Astrocyte (in vitro differentiated cells and primary cell): ENCODE results near the gene NUP205. TPM values are rescaled to one million over a fixed set of nuclear protein-coding genes. Genes with fewer than 3 reads are reported as not detected.

ENCODE experiments used
- DNase-seq: peaks from one replicate; pipeline ENCODE4 v3.0.0-alpha.2; 2010; ENCODE audit warnings: low read depth
- FAIRE-seq: peaks from 2 replicates; lab custom pipeline; 2011; peaks lifted over from hg19 to GRCh38; lab: Jason Lieb, UNC
- H2AFZ ChIP-seq: 2 replicates; pipeline ENCODE4 v1.6.0; 2012; ENCODE audit warnings: low read depth, low read length, inconsistent platforms
- H3K27ac ChIP-seq: 2 replicates; pipeline ENCODE4 v1.5.1; 2011; ENCODE audit warnings: low read depth, low read length, inconsistent platforms
- H3K27me3 ChIP-seq: 2 replicates; pipeline ENCODE4 v1.6.0; 2011; ENCODE audit warnings: low read length, inconsistent platforms; ENCODE audit not compliant: insufficient read depth
- H3K36me3 ChIP-seq: 2 replicates; pipeline ENCODE4 v1.5.1; 2011; ENCODE audit warnings: low read length, inconsistent platforms; ENCODE audit not compliant: insufficient read depth
- H3K4me1 ChIP-seq: 2 replicates; pipeline ENCODE4 v1.5.1; 2011; ENCODE audit warnings: low read length, inconsistent platforms; ENCODE audit not compliant: insufficient read depth
- H3K4me2 ChIP-seq: 2 replicates; pipeline ENCODE4 v1.6.0; 2012; ENCODE audit warnings: low read length, inconsistent platforms
- H3K4me3 ChIP-seq: 2 replicates; pipeline ENCODE4 v1.5.1; 2011; ENCODE audit warnings: low read depth, mild to moderate bottlenecking, low read length, inconsistent platforms; ENCODE audit not compliant: insufficient read depth
- H3K79me2 ChIP-seq: 2 replicates; pipeline ENCODE4 v1.6.0; 2012; ENCODE audit warnings: mild to moderate bottlenecking, low read length, inconsistent platforms; ENCODE audit not compliant: insufficient read depth
- H3K9ac ChIP-seq: 2 replicates; pipeline ENCODE4 v1.6.0; 2012; ENCODE audit warnings: mild to moderate bottlenecking, low read length, inconsistent platforms
- H3K9me3 ChIP-seq: 2 replicates; pipeline ENCODE4 v1.5.1; 2012; ENCODE audit warnings: low read depth, mild to moderate bottlenecking, low read length, inconsistent platforms; ENCODE audit not compliant: insufficient read depth
- H4K20me1 ChIP-seq: 2 replicates; pipeline ENCODE4 v1.6.0; 2012; ENCODE audit warnings: low read length, inconsistent platforms; ENCODE audit not compliant: insufficient read depth
- H3K27ac Mint-ChIP-seq: one replicate; pipeline ENCODE4 v1.8.0; 2021; ENCODE audit warnings: mild to moderate bottlenecking, mixed read lengths; ENCODE audit not compliant: unreplicated experiment
- H3K27me3 Mint-ChIP-seq: one replicate; pipeline ENCODE4 v1.8.0; 2021; ENCODE audit warnings: low read depth, mixed read lengths; ENCODE audit not compliant: unreplicated experiment
- H3K36me3 Mint-ChIP-seq: one replicate; pipeline ENCODE4 v1.8.0; 2021; ENCODE audit warnings: low read depth, mixed read lengths; ENCODE audit not compliant: unreplicated experiment
- H3K4me1 Mint-ChIP-seq: one replicate; pipeline ENCODE4 v1.8.0; 2021; ENCODE audit warnings: low read depth, mixed read lengths; ENCODE audit not compliant: unreplicated experiment
- H3K4me3 Mint-ChIP-seq: one replicate; pipeline ENCODE4 v1.8.0; 2021; ENCODE audit warnings: mild to moderate bottlenecking, moderate library complexity, mixed read lengths; ENCODE audit not compliant: unreplicated experiment
- H3K9me3 Mint-ChIP-seq: one replicate; pipeline ENCODE4 v1.8.0; 2021; ENCODE audit warnings: mild to moderate bottlenecking, mixed read lengths; ENCODE audit not compliant: unreplicated experiment
- CTCF ChIP-seq: IDR thresholded peaks from 2 replicates; pipeline ENCODE4 v1.5.1; 2011; ENCODE audit warnings: low read depth, mild to moderate bottlenecking, inconsistent platforms, low read length, moderate library complexity; ENCODE audit not compliant: insufficient read depth
- EZH2 ChIP-seq: IDR thresholded peaks from 2 replicates; pipeline ENCODE4 v1.6.1; 2012; ENCODE audit warnings: mild to moderate bottlenecking, low read length, inconsistent platforms; ENCODE audit not compliant: insufficient read depth
- total RNA-seq: library from RNA; stranded (reverse); gene quantifications from 2 replicates; pipeline ENCODE4 v1.2.1, GENCODE V29; 2021

NUP205 gene
- total RNA-seq, 1 donor from 2014 or later = 50.5 TPM

GRCh38 chr7:135601182-135601581, 43.5 kb downstream of the NUP205 start:
- H3K79me2 ChIP-seq = no peaks in the 10 kb centered on the region
- H3K4me1 ChIP-seq = peaks cover 6% of the 10 kb centered on the region
- H3K4me3 ChIP-seq = no peak overlapping the region
- H3K27ac ChIP-seq = no peak overlapping the region
- no peak overlapping the region for H2AFZ ChIP-seq
- no peaks in the 10 kb centered on the region for H3K9me3 Mint-ChIP-seq
- H3K9me3 ChIP-seq = no peaks in the 10 kb centered on the region
- DNase-seq (peak; percentile 58), FAIRE-seq (no peak)
- H3K36me3 ChIP-seq = peaks cover 26% of the 10 kb centered on the region
- peaks cover 5% of the 10 kb centered on the region for H3K4me1 Mint-ChIP-seq
- H3K4me3 Mint-ChIP-seq = no peak overlapping the region
- H3K27ac Mint-ChIP-seq = no peak overlapping the region
- no peaks in the 10 kb centered on the region for H3K27me3 ChIP-seq
- no peak overlapping the region for H3K4me2 ChIP-seq
- H3K9ac ChIP-seq = no peak overlapping the region
- peaks cover 6% of the 10 kb centered on the region for H3K36me3 Mint-ChIP-seq
- H3K27me3 Mint-ChIP-seq = no peaks in the 10 kb centered on the region
- no peaks in the 10 kb centered on the region for H4K20me1 ChIP-seq
- no peak for TF ChIP-seq EZH2
- no peak for TF ChIP-seq CTCF

- TF ChIP-seq EZH2 = no peak
- no peak for TF ChIP-seq CTCF
- Mint-ChIP-seq H3K4me1 (peaks cover 5% of the 10 kb centered on the region), H3K36me3 (peaks cover 11% of the 10 kb centered on the region), H3K27me3 (no peaks in the 10 kb centered on the region), H3K27ac (no peak overlapping the region), H3K9me3 (no peaks in the 10 kb centered on the region), H3K4me3 (no peak overlapping the region)
- H3K27ac ChIP-seq = no peak overlapping the region
- H3K9me3 ChIP-seq = no peaks in the 10 kb centered on the region
- FAIRE-seq = no peak
- no peak overlapping the region for H3K9ac ChIP-seq
- no peaks in the 10 kb centered on the region for H4K20me1 ChIP-seq
- no peak overlapping the region for H2AFZ ChIP-seq
- H3K4me1 ChIP-seq = peaks cover 6% of the 10 kb centered on the region
- peaks cover 32% of the 10 kb centered on the region for H3K36me3 ChIP-seq
- no peaks in the 10 kb centered on the region for H3K79me2 ChIP-seq
- no peaks in the 10 kb centered on the region for H3K27me3 ChIP-seq
- peak; percentile 7 for DNase-seq
- no peak overlapping the region for H3K4me2 ChIP-seq
- H3K4me3 ChIP-seq = no peak overlapping the region
These were observed 44.6 kb downstream of the NUP205 start for GRCh38 chr7:135602304-135602703.

- peaks cover 6% of the 10 kb centered on the region for H3K4me1 ChIP-seq
- H2AFZ ChIP-seq = no peak overlapping the region
- TF ChIP-seq CTCF (no peak), EZH2 (no peak)
- H3K4me2 ChIP-seq = no peak overlapping the region
- DNase-seq (no peak), FAIRE-seq (no peak)
- H3K4me3 ChIP-seq = no peak overlapping the region
- no peak overlapping the region for H3K4me3 Mint-ChIP-seq
- H3K27ac Mint-ChIP-seq = no peak overlapping the region
- H3K79me2 ChIP-seq = no peaks in the 10 kb centered on the region
- H3K9me3 Mint-ChIP-seq = no peaks in the 10 kb centered on the region
- H3K27me3 Mint-ChIP-seq = no peaks in the 10 kb centered on the region
- no peaks in the 10 kb centered on the region for H3K4me1 Mint-ChIP-seq
- H3K36me3 ChIP-seq = peaks cover 16% of the 10 kb centered on the region
- peaks cover 2% of the 10 kb centered on the region for H3K36me3 Mint-ChIP-seq
- no peaks in the 10 kb centered on the region for H4K20me1 ChIP-seq
- H3K9ac ChIP-seq = no peak overlapping the region
- H3K9me3 ChIP-seq = no peaks in the 10 kb centered on the region
- H3K27me3 ChIP-seq = no peaks in the 10 kb centered on the region
- no peak overlapping the region for H3K27ac ChIP-seq
These were observed 58.4 kb downstream of the NUP205 start for GRCh38 chr7:135616136-135616535.
